ENCODE measurements around the gene HSPB7.

Gene HSPB7

GRCh38 chr1:15994081-15994480 lies 23.8 kb downstream of the HSPB7 start:
- TF ChIP-seq EZH2phosphoT487 (IDR thresholded peaks at IDR 0.05; ENCODE audit: low read depth) (no peak), CTCF (IDR thresholded peaks at IDR 0.05; ENCODE audit: low read depth, low read length) (no peak)
- Histone ChIP-seq H3K79me2 (ENCODE audit: low read length) (no peaks in the 10 kb centered on the region), H3K4me3 (ENCODE audit: low read length) (no peak overlapping the region), H3K4me1 (ENCODE audit: low read length) (no peaks in the 10 kb centered on the region), H2AFZ (ENCODE audit: low read depth, low read length) (no peak overlapping the region), H3K27ac (ENCODE audit: low read length) (no peak overlapping the region), H4K20me1 (ENCODE audit: insufficient read depth, low read length) (no peaks in the 10 kb centered on the region), H3K9me3 (ENCODE audit: insufficient read depth, low read length) (no peaks in the 10 kb centered on the region), H3K9ac (ENCODE audit: low read length) (no peak overlapping the region), H3K4me2 (ENCODE audit: low read length) (no peak overlapping the region), H3K27me3 (ENCODE audit: low read depth, low read length) (0 out of 2 replicates have a peak, but pooled peaks cover 7% of the 10 kb centered on the region), H3K36me3 (replicated peaks; ENCODE audit: low read depth, low read length) (no peaks in the 10 kb centered on the region)

GRCh38 chr1:15993666-15994065 lies 24.2 kb downstream of the HSPB7 start:
- Histone ChIP-seq H3K36me3 (replicated peaks; ENCODE audit: low read depth, low read length) (no peaks in the 10 kb centered on the region), H3K27me3 (ENCODE audit: low read depth, low read length) (0 out of 2 replicates have a peak, but pooled peaks cover 7% of the 10 kb centered on the region), H3K4me3 (ENCODE audit: low read length) (no peak overlapping the region), H3K4me1 (ENCODE audit: low read length) (no peaks in the 10 kb centered on the region), H3K4me2 (ENCODE audit: low read length) (no peak overlapping the region), H3K27ac (ENCODE audit: low read length) (no peak overlapping the region), H3K9ac (ENCODE audit: low read length) (no peak overlapping the region), H4K20me1 (ENCODE audit: insufficient read depth, low read length) (no peaks in the 10 kb centered on the region), H3K79me2 (ENCODE audit: low read length) (no peaks in the 10 kb centered on the region), H2AFZ (ENCODE audit: low read depth, low read length) (no peak overlapping the region), H3K9me3 (ENCODE audit: insufficient read depth, low read length) (no peaks in the 10 kb centered on the region)
- TF ChIP-seq EZH2phosphoT487 (IDR thresholded peaks at IDR 0.05; ENCODE audit: low read depth) (no peak), CTCF (IDR thresholded peaks at IDR 0.05; ENCODE audit: low read depth, low read length) (no peak)

- H3K27me3 ChIP-seq (ENCODE audit: low read depth, low read length) = 0 out of 2 replicates have a peak, but pooled peaks cover 3% of the 10 kb centered on the region
- no peak overlapping the region for H3K4me2 ChIP-seq (ENCODE audit: low read length)
- no peaks in the 10 kb centered on the region for H3K36me3 ChIP-seq (replicated peaks; ENCODE audit: low read depth, low read length)
- no peaks in the 10 kb centered on the region for H3K9me3 ChIP-seq (ENCODE audit: insufficient read depth, low read length)
- no peak overlapping the region for H2AFZ ChIP-seq (ENCODE audit: low read depth, low read length)
- H3K27ac ChIP-seq (ENCODE audit: low read length) = no peak overlapping the region
- H3K9ac ChIP-seq (ENCODE audit: low read length) = no peak overlapping the region
- H4K20me1 ChIP-seq (ENCODE audit: insufficient read depth, low read length) = no peaks in the 10 kb centered on the region
- H3K79me2 ChIP-seq (ENCODE audit: low read length) = no peaks in the 10 kb centered on the region
- TF ChIP-seq EZH2phosphoT487 (IDR thresholded peaks at IDR 0.05; ENCODE audit: low read depth) (no peak), CTCF (IDR thresholded peaks at IDR 0.05; ENCODE audit: low read depth, low read length) (no peak)
- no peaks in the 10 kb centered on the region for H3K4me1 ChIP-seq (ENCODE audit: low read length)
- H3K4me3 ChIP-seq (ENCODE audit: low read length) = no peak overlapping the region
Measured at GRCh38 chr1:15992582-15993500, 25.0 kb downstream of the HSPB7 start.

GRCh38 chr1:15992187-15992553 lies 25.7 kb downstream of the HSPB7 start:
- Histone ChIP-seq H3K4me1 (ENCODE audit: low read length) (no peaks in the 10 kb centered on the region), H3K4me2 (ENCODE audit: low read length) (no peak overlapping the region), H3K9me3 (ENCODE audit: insufficient read depth, low read length) (no peaks in the 10 kb centered on the region), H2AFZ (ENCODE audit: low read depth, low read length) (no peak overlapping the region), H3K9ac (ENCODE audit: low read length) (no peak overlapping the region), H3K4me3 (ENCODE audit: low read length) (no peak overlapping the region), H3K27me3 (ENCODE audit: low read depth, low read length) (no peaks in the 10 kb centered on the region), H3K27ac (ENCODE audit: low read length) (no peak overlapping the region), H4K20me1 (ENCODE audit: insufficient read depth, low read length) (no peaks in the 10 kb centered on the region), H3K36me3 (replicated peaks; ENCODE audit: low read depth, low read length) (no peaks in the 10 kb centered on the region), H3K79me2 (ENCODE audit: low read length) (no peaks in the 10 kb centered on the region)
- TF ChIP-seq CTCF (IDR thresholded peaks at IDR 0.05; ENCODE audit: low read depth, low read length) (no peak), EZH2phosphoT487 (IDR thresholded peaks at IDR 0.05; ENCODE audit: low read depth) (no peak)

All from OCI-LY3 (cell line).